A549 treated with CpdA at 1 μM for 4 hours (cell line): ENCODE measurements around the gene GRM7. TPM values are rescaled to one million over a fixed set of nuclear protein-coding genes. Genes with fewer than 3 reads are reported as not detected.

Experiments used
- total RNA-seq: library from RNA; stranded (reverse); fragments of 200-300 nt; extraction: Qiagen RNA extraction; gene quantifications from 5 replicates; pipeline ENCODE4 v1.2.3, GENCODE V29; 2022; ENCODE audit warnings: low read depth

GRM7 gene
- total RNA-seq: not detected in 5 replicates

GRCh38 chr3:6860954-6861624, at the start of gene GRM7:
Gene GRM7, plus strand, starts transcription at chr3:6861115.

